GM18499 (cell line): ENCODE data around the gene LAD1.

Experiments
- ATAC-seq: cut with Tn5 transposase; IDR thresholded peaks from one replicate; pipeline ENCODE4 v1.9.1; 2021; ENCODE audit warnings: moderate number of reproducible peaks; ENCODE audit not compliant: insufficient read depth, unreplicated experiment

Gene LAD1, protein sequence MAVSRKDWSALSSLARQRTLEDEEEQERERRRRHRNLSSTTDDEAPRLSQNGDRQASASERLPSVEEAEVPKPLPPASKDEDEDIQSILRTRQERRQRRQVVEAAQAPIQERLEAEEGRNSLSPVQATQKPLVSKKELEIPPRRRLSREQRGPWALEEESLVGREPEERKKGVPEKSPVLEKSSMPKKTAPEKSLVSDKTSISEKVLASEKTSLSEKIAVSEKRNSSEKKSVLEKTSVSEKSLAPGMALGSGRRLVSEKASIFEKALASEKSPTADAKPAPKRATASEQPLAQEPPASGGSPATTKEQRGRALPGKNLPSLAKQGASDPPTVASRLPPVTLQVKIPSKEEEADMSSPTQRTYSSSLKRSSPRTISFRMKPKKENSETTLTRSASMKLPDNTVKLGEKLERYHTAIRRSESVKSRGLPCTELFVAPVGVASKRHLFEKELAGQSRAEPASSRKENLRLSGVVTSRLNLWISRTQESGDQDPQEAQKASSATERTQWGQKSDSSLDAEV

DNA sequence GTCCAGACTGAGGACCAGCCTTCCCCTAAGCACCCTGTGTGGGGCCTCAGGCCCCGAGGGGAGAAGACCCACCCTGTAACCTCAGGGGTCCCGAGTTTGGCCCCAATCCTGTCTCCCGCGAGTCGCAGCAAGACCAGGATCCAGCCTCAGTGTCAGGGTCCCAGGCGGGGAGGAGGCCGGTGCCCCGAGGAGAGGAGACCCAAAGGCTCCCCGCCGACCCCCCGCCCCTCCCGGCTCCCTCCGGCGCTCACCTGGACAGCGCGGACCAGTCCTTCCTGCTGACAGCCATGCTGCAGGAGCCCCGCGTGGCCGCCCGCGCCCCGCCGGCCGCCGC is at the start of gene LAD1:
Gene LAD1, minus strand, starts transcription at position 307 of the 334 bp plus-strand sequence. Its CDS starts 18 bp downstream, at position 289.
- no peak for ATAC-seq

- no peak for ATAC-seq
Observed at GRCh38 chr1:201447903-201448871, 49.1 kb upstream of the LAD1 start.

- no peak for ATAC-seq
Observed at GRCh38 chr1:201445310-201445709, 46.2 kb upstream of the LAD1 start.

- ATAC-seq: no peak
Observed at GRCh38 chr1:201444792-201445191, 45.7 kb upstream of the LAD1 start.

DNA sequence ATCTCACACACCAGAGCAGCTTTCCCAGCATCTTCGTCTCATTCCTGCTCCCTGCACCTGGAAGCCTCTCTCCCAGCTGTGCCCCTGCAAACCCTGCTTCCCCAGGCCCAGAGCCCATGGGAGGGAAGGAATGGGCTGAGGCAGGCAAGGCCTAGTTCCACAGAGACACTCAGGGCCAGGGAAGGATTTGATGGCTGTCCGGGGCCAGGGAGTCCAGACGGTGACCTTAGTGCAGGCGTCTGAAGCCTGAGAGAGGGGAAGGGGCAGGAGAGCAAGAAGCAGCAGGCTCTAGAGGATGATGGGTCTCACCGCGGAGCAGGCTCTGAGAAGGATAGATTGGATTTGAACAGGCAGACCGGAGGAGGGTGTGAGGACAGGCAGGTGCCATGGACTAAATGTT is 44.6 kb upstream of the LAD1 start:
- ATAC-seq: no peak

DNA sequence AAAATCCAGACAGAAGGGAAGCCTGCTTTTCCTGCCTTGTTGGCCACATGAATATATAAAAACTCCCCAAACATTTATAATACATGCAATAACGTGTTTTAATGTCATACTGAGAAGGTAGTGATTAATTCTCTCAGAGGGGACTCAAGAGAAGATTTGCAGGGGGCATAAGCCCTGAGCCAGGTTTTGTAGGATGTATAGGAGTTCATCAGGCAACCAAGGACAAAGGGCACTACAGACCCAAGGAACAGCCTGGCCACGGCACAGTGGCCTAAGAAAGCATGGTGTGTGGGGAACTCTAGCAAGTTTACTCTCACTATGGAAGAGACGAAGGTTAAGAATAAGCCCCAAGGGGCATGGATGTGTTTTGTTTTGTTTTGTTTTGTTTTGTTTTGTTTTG is 37.8 kb upstream of the LAD1 start:
- ATAC-seq: no peak

DNA sequence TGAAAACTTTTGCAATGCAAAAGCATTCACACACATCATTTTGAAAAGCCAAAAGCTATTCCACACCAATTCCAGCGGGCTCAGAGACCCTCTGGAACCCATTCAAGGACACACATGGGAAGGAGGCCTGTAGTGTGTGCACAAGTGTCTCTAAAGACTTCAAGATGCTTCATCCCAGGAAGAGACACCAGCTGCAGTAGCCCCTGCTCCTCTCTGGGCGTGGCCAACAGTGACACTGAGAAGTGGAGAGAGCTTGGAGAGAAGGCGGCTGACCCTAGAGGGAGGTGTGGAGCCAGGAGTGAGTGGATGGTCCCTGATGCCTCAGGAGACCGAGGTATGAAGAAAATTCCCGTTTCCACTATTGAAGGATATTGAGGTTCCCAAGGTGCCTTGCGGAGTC is 37.3 kb upstream of the LAD1 start:
- ATAC-seq: no peak

DNA sequence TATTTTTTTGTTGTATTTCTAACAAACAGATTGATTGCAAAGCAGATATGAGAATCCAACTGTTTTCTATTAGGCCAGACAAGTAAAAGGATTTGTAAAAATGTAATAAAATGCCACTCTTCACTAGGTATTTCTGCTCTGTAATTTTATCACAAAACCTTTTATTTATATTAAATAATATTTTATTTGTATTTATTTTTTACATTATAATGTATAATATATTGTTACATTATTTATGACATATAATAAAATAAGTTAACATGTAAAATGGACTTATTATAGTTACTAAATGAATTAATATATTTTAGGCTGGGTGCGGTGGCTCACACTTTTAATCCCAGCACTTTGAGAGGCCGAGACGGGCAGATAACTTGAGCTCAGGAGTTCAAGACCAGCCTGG is 35.1 kb upstream of the LAD1 start:
- no peak for ATAC-seq

DNA sequence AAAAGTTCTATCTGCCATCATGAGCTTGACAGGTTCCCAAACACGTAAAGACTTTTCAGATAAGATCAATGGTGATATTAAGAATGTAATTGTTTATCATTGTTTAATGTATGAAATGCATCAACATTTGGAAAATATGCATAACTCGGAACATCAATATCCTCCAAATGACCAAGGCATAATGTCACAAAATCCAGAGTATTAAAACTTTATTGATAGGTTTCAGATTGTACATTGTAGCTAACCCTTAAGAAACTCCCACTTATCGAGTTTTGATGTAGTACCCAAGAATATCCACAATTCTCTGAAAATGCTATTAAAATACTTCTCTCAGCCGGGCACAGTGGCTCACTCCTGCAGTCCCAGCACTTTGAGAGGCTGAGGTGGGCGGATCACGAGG is 34.5 kb upstream of the LAD1 start:
- no peak for ATAC-seq

DNA sequence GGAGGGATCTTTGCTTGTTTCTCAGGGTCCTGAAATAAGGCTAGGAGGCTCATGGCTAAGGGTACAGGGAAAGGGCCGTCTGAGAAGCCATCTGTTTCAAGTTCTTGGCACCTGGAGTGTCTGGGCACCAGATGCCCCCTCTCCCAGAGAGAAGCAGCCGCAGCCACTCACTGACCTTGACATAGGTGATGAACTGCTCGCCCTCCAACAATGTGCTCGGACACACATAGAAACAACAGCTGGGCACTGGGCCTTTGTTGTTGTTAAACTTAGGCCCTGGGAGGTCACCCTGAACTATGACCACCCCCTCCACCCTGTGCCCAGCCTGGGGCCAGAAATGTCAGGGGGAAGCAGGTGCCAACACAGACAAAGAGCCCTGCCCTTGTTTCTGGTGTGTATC is 31.7 kb upstream of the LAD1 start:
- no peak for ATAC-seq

GRCh38 chr1:201429736-201430501 is 30.8 kb upstream of the LAD1 start:
- no peak for ATAC-seq

DNA sequence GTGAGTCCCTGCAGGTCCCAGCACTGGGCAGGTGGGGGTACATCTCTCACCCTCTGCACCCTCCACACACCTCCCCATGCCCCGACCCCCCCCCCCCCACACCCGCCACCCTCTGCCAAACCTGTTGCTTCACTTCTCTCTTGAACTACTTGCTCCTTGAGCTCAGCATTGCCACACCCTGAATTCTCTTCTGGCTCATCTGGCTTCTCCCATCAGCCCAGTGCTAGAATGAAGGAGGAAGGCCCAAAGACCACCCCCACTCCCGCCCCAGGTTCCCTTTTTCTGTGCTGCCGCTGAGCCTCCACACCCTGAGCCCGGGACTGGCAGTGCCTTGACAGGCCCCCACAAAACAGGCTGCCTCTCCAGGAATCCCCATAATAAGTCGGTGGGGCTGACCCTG is 28.8 kb upstream of the LAD1 start:
- no peak for ATAC-seq

DNA sequence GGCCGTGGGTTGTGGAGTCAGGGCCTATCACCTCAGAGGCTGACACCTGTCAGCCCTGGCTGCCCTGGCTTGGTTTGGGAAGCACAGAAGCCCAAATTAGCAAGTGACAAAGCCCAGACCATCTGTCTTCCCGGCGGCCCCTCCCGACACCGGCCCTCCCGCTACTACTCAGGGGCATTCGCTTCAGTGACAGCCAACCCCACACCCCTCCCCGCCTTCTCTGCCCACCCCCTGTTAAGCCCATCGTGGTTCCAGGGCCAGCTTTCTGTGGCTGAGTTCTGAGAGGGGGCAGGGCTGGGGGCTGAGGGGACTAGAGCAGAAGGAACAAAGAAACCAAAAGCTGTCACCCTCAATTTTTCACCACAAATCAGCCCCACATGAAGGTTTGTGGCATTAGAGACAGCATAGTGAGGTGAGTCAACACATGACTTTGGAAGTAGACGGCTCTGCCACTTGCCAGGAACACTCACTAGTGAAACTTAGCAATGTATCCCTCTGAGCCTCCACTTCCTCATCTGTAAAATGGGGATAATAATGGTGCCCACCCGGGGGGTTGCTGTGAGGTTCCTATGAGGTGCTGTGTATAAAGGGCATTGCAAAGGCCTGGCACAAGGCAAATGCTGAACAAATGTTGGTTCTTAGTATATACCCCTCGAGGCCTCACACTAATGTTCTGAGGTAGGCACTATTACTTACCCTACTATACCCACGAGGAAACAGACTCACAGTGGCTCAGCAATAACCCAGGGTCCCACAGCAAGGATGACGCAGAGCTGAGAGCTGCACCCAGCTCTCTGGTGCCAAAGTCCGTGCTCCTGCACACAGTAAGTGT is 27.6 kb upstream of the LAD1 start:
- ATAC-seq: no peak

GRCh38 chr1:201424146-201424545 is 25.0 kb upstream of the LAD1 start:
- no peak for ATAC-seq

DNA sequence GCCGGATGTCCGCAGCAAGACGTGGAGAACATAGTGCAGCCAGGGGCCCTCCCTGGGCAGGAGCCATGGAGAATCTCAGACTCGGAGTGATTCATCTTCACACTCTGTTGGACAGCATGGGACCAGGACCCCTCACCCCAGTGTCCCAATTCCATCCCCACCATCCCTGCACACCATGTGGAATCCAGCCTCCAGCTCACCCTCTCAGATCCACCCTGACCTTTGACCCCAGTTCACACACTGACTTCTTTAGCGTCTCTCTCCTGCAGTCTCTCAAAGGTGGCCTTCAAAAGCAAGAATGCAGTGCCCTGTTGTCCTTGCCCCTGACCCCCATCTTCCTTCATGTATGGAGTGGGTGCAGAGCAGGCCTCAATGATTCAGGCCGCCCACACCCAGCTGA is 24.5 kb upstream of the LAD1 start:
- no peak for ATAC-seq

DNA sequence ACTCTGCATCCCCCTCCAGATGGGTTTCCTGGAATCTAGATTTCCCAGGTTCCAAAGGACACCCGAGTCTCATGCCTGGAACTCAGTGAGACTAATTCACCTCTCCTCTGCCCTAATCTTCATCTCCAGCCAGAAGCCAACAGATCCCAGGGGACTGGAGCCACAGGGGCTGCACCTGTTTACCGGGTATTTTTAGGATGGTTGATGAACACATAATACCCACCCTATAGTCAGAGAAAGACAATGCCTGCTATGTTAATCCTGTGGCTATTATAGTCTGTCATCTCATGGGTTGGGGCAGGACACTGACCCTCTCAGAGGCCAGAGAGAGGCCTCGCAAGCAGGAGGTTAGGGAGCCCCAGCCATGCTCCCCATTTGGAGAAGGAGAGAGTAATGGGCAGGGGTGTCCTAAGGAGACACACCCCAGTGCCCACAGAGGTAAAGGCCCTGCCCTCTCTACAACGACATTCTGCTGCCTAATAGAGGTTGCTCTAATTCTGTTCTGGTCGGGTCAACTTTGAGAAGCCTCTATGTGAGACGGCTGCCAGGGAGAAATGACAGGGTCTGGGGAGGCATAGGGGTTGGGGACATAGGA is 23.4 kb upstream of the LAD1 start:
- no peak for ATAC-seq

GRCh38 chr1:201422026-201422425 is 22.9 kb upstream of the LAD1 start:
- no peak for ATAC-seq

DNA sequence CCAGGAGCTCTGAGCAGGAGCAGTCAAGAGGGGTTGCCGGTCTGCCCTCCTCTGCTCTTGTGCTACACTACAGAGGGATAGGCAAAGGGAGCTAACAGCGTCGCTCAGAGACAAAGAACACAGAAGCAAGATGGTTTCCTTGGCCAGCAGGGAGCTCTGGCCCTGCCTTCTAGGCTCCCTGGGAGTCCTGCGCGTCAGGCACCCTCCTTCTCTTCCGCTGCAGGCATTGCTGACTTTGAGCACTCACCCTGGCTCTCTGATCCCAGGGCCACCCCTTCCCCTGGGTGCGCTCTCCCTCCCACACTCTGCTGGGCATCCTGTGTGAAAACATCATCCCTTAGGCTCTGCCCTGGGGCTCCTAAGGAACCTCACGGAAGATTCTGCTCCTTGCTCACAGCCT is 21.9 kb upstream of the LAD1 start:
- no peak for ATAC-seq

DNA sequence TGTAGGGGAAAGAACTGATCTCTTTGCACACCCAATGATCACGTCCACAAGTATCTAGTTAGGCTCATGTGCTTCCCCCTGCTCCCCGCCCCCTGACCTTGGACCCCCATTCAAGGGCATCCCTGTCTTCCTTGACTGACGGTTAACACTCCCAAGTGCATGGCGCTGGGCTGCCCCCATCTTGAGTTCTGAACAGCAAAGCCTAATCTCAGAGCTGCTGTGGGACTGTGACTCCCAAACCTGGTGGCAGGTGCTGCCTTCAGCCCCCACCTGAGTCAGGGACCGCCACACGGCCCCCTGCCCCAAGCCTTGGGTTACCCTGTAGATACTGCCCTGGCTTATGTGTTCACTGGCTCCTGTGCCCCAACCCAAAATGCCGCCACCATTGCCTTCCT is 21.5 kb upstream of the LAD1 start:
- ATAC-seq: no peak
